WTC11 (cell line): ENCODE data around the gene EID2B. TPM values are rescaled to one million over a fixed set of nuclear protein-coding genes. Genes with fewer than 3 reads are reported as not detected.

Experiments
- ATAC-seq: fragments of 200-7000 bp; cut with Tn5 transposase; 2 replicates; pipeline ENCODE4 v1.10.0; 2021; ENCODE audit warnings: mild to moderate bottlenecking, moderate library complexity
- CTCF ChIA-PET: fragments of 300-600 bp; sonication (Branson Sonifier 250); formaldehyde crosslinking; loops from one replicate; lab custom pipeline; 2021; ENCODE audit warnings: antibody characterized with exemption; lab: Charles Lee
- POLR2A ChIA-PET: fragments of 350-600 bp; sonication (Branson Sonifier 250); formaldehyde crosslinking; loops from one replicate; lab custom pipeline; 2021; ENCODE audit warnings: antibody characterized with exemption; lab: Charles Lee
- DNase-seq: peaks from one replicate; pipeline ENCODE4 v3.0.0; 2021; ENCODE audit warnings: low spot score
- H3K27ac Mint-ChIP-seq: 2 replicates; pipeline ENCODE4 v1.8.0; 2021; ENCODE audit warnings: mixed read lengths
- H3K27me3 Mint-ChIP-seq: 2 replicates; pipeline ENCODE4 v1.8.0; 2021; ENCODE audit warnings: low read depth, mild to moderate bottlenecking, moderate library complexity, mixed read lengths
- H3K36me3 Mint-ChIP-seq: 2 replicates; pipeline ENCODE4 v1.8.0; 2021; ENCODE audit warnings: mixed read lengths
- H3K4me1 Mint-ChIP-seq: 2 replicates; pipeline ENCODE4 v1.8.0; 2022; ENCODE audit warnings: mixed read lengths
- H3K4me3 Mint-ChIP-seq: 2 replicates; pipeline ENCODE4 v1.8.0; 2021; ENCODE audit warnings: mild to moderate bottlenecking, moderate library complexity, mixed read lengths
- H3K9me3 Mint-ChIP-seq: 2 replicates; pipeline ENCODE4 v1.8.0; 2021; ENCODE audit warnings: mixed read lengths
- CREB1 ChIP-seq: sonication (generic); formaldehyde crosslinking; IDR thresholded peaks from 2 replicates; pipeline ENCODE4 v1.8.0; 2023; ENCODE audit warnings: mild to moderate bottlenecking, missing genetic modification reagents
- GTF2I ChIP-seq: fragments of 250-450 bp; sonication (Bioruptor Pico); conservative IDR thresholded peaks from 2 replicates; pipeline ENCODE4 v1.4.0; 2021; ENCODE audit warnings: mild to moderate bottlenecking
- JUN ChIP-seq: sonication (generic); formaldehyde crosslinking; IDR thresholded peaks from 2 replicates; pipeline ENCODE4 v1.8.0; 2023; ENCODE audit warnings: mild to moderate bottlenecking, missing genetic modification reagents
- MXD4 ChIP-seq: fragments of 250-450 bp; sonication (Bioruptor Pico); IDR thresholded peaks from 2 replicates; pipeline ENCODE4 v1.8.0; 2021; ENCODE audit warnings: mild to moderate bottlenecking, moderate library complexity, borderline replicate concordance
- PRRX2 ChIP-seq: fragments of 250-450 bp; sonication (Bioruptor Pico); IDR thresholded peaks from 2 replicates; pipeline ENCODE4 v1.8.0; 2021; ENCODE audit warnings: mild to moderate bottlenecking
- RORB ChIP-seq: fragments of 250-450 bp; sonication (Bioruptor Pico); IDR thresholded peaks from 2 replicates; pipeline ENCODE4 v1.9.0; 2021; ENCODE audit warnings: mild to moderate bottlenecking
- TCF7 ChIP-seq: sonication (generic); formaldehyde crosslinking; IDR thresholded peaks from 2 replicates; pipeline ENCODE4 v1.8.0; 2022; ENCODE audit warnings: mild to moderate bottlenecking, low read depth, missing genetic modification reagents, moderate library complexity
- ZNF263 ChIP-seq: sonication (generic); formaldehyde crosslinking; IDR thresholded peaks from 2 replicates; pipeline ENCODE4 v1.8.1; 2022; ENCODE audit warnings: low read depth, mild to moderate bottlenecking, moderate library complexity, missing genetic modification reagents
- ZNF671 ChIP-seq: fragments of 250-450 bp; sonication (Bioruptor Pico); IDR thresholded peaks from 2 replicates; pipeline ENCODE4 v1.8.0; 2021; ENCODE audit warnings: mild to moderate bottlenecking
- total RNA-seq: library from RNA; stranded (reverse); gene quantifications from 3 replicates; pipeline ENCODE4 v1.2.3, GENCODE V29; 2021
- TF ChIP-seq, protein P1 (sequence below): sonication (generic); formaldehyde crosslinking; IDR thresholded peaks from 2 replicates; pipeline ENCODE4 v1.8.1; 2023; ENCODE audit warnings: mild to moderate bottlenecking, missing genetic modification reagents, moderate library complexity
- TF ChIP-seq, protein P2 (sequence below): sonication (generic); formaldehyde crosslinking; IDR thresholded peaks from 2 replicates; pipeline ENCODE4 v1.8.1; 2022; ENCODE audit warnings: low read depth, missing genetic modification reagents, borderline replicate concordance
- TF ChIP-seq, protein P3 (sequence below): fragments of 250-450 bp; sonication (Bioruptor Pico); IDR thresholded peaks from 2 replicates; pipeline ENCODE4 v1.9.0; 2021; ENCODE audit warnings: mild to moderate bottlenecking
- TF ChIP-seq, protein P4 (sequence below): sonication (generic); formaldehyde crosslinking; IDR thresholded peaks from 2 replicates; pipeline ENCODE4 v1.8.1; 2022; ENCODE audit warnings: mild to moderate bottlenecking, missing genetic modification reagents, moderate library complexity, borderline replicate concordance
- TF ChIP-seq, protein P5 (sequence below): sonication (generic); formaldehyde crosslinking; IDR thresholded peaks from 2 replicates; pipeline ENCODE4 v1.8.0; 2023; ENCODE audit warnings: mild to moderate bottlenecking, missing genetic modification reagents
- TF ChIP-seq, protein P6 (sequence below): fragments of 250-450 bp; sonication (Bioruptor Pico); IDR thresholded peaks from 2 replicates; pipeline ENCODE4 v1.8.0; 2021; ENCODE audit warnings: mild to moderate bottlenecking
- TF ChIP-seq, protein P7 (sequence below): sonication (generic); formaldehyde crosslinking; IDR thresholded peaks from 2 replicates; pipeline ENCODE4 v1.8.1; 2022; ENCODE audit warnings: low read depth, mild to moderate bottlenecking, moderate library complexity, missing genetic modification reagents, borderline replicate concordance
- TF ChIP-seq, protein P8 (sequence below): sonication (generic); formaldehyde crosslinking; IDR thresholded peaks from 2 replicates; pipeline ENCODE4 v1.8.0; 2022; ENCODE audit warnings: mild to moderate bottlenecking, missing genetic modification reagents
- TF ChIP-seq, protein P9 (sequence below): fragments of 250-450 bp; sonication (Bioruptor Pico); IDR thresholded peaks from 2 replicates; pipeline ENCODE4 v1.9.0; 2021; ENCODE audit warnings: moderate library complexity, mild to moderate bottlenecking, inconsistent platforms, borderline replicate concordance

Gene EID2B
- total RNA-seq, 1 experiment from 2014 or later: 3.6 TPM

DNA sequence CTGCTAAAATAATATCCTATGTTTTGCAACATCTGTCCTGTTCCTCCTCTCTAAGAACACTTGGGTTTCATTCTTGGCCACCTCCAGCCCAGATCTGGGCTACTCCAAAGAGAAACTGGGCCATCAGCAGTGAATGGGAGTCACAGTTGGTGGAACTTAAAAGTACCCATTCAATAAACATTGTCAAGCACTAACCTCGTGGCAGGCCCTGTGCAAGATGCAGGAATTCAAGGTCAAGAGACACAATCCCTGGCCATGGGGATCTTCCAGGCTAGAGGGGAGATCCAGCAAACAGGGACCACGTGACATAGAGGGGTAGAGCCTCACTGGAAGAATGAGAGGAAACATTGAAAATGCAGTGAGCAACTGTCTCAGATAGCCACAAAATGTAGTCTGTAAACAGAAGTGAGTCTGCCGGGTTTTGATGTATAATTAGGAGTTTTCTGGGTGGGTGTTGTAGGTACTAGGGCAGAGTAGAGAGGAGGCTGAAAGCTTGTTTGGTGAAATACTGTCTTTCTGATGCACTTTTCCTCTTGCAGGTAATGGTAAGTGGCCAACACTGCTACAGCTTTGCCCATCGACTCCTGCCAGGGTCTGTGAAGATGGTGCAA is 22.2 kb upstream of the EID2B start (continued):
- TF ChIP-seq, protein P1, sequence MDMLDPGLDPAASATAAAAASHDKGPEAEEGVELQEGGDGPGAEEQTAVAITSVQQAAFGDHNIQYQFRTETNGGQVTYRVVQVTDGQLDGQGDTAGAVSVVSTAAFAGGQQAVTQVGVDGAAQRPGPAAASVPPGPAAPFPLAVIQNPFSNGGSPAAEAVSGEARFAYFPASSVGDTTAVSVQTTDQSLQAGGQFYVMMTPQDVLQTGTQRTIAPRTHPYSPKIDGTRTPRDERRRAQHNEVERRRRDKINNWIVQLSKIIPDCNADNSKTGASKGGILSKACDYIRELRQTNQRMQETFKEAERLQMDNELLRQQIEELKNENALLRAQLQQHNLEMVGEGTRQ (CRISPR knock-in tag): no peak

DNA sequence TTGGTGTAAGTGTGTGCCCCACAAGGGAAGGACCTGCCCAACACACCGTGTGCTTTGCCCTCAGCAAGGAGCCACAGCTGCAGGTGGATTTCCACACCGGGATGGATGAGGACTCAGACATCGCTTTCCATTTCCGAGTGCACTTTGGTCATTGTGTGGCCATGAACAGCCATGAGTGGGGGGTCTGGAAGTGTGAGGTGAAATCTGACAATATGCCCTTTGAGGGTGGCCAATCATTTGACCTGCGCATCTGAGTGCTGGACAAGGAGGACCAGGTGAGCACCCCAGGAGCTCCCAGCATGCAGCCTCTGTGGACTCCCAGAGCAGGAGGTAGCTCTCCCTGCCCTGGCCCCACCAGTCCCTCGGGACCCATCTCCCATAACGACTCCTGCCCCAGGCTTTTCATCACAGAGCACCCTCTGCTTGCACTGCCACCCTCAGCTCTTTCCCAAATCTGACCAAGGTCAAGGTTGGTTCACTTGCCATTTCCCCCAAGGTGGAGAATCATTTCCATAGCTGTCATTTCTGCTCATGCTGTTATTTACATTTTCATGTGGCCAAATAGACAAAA is 20.5 kb upstream of the EID2B start:
- CTCF ChIA-PET: interaction anchor here (0.6 to 3.5 kb wide), 3 partner anchors 11 to 120 kb away, joined by 3 to 52 read pairs (median 3); no protein-coding TSS in a partner anchor

DNA sequence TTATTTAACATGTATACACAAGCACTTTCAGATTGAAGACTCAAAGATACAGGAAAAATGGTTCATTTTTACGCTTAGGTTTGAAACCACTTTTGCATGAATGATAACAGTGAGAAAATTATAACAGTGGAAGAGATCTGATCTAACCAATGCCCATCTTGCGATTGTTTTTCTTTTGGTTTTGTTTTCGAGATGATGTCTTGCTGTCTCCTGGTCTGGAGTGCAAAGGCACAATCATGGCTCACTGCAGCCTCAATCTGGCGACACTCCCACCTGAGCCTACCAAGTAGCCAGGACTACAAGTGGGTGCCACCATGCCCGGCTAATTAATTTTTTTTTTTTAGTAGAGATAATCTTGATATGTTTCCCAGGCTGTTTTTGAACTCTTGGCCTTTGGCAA is 17.5 kb upstream of the EID2B start:
- no peaks in the 10 kb centered on the region for H3K9me3 Mint-ChIP-seq
- no peak overlapping the region for H3K4me3 Mint-ChIP-seq
- ChIA-PET CTCF (no interaction called here), POLR2A (no interaction called here)
- H3K27me3 Mint-ChIP-seq: peaks cover 3% of the 10 kb centered on the region; the same call in 1 of the 2 replicates
- H3K27ac Mint-ChIP-seq: no peak overlapping the region
- ATAC-seq: no peak
- H3K4me1 Mint-ChIP-seq: peaks cover 3% of the 10 kb centered on the region; the same call in 1 of the 2 replicates
- no peak for DNase-seq
- no peaks in the 10 kb centered on the region for H3K36me3 Mint-ChIP-seq
- TF ChIP-seq RORB (CRISPR knock-in tag): no peak
- TF ChIP-seq, protein P2, sequence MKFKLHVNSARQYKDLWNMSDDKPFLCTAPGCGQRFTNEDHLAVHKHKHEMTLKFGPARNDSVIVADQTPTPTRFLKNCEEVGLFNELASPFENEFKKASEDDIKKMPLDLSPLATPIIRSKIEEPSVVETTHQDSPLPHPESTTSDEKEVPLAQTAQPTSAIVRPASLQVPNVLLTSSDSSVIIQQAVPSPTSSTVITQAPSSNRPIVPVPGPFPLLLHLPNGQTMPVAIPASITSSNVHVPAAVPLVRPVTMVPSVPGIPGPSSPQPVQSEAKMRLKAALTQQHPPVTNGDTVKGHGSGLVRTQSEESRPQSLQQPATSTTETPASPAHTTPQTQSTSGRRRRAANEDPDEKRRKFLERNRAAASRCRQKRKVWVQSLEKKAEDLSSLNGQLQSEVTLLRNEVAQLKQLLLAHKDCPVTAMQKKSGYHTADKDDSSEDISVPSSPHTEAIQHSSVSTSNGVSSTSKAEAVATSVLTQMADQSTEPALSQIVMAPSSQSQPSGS (CRISPR knock-in tag): no peak
- no peak for TF ChIP-seq ZNF671 (CRISPR knock-in tag)
- TF ChIP-seq TCF7 (CRISPR knock-in tag): no peak
- TF ChIP-seq, protein P3, sequence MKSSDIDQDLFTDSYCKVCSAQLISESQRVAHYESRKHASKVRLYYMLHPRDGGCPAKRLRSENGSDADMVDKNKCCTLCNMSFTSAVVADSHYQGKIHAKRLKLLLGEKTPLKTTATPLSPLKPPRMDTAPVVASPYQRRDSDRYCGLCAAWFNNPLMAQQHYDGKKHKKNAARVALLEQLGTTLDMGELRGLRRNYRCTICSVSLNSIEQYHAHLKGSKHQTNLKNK (CRISPR knock-in tag): no peak
- no peak for TF ChIP-seq ZNF263
- TF ChIP-seq GTF2I (CRISPR knock-in tag): no peak
- TF ChIP-seq JUN: no peak
- TF ChIP-seq, protein P4, sequence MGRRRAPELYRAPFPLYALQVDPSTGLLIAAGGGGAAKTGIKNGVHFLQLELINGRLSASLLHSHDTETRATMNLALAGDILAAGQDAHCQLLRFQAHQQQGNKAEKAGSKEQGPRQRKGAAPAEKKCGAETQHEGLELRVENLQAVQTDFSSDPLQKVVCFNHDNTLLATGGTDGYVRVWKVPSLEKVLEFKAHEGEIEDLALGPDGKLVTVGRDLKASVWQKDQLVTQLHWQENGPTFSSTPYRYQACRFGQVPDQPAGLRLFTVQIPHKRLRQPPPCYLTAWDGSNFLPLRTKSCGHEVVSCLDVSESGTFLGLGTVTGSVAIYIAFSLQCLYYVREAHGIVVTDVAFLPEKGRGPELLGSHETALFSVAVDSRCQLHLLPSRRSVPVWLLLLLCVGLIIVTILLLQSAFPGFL (CRISPR knock-in tag): no peak
- TF ChIP-seq MXD4: no peak
- TF ChIP-seq, protein P5, sequence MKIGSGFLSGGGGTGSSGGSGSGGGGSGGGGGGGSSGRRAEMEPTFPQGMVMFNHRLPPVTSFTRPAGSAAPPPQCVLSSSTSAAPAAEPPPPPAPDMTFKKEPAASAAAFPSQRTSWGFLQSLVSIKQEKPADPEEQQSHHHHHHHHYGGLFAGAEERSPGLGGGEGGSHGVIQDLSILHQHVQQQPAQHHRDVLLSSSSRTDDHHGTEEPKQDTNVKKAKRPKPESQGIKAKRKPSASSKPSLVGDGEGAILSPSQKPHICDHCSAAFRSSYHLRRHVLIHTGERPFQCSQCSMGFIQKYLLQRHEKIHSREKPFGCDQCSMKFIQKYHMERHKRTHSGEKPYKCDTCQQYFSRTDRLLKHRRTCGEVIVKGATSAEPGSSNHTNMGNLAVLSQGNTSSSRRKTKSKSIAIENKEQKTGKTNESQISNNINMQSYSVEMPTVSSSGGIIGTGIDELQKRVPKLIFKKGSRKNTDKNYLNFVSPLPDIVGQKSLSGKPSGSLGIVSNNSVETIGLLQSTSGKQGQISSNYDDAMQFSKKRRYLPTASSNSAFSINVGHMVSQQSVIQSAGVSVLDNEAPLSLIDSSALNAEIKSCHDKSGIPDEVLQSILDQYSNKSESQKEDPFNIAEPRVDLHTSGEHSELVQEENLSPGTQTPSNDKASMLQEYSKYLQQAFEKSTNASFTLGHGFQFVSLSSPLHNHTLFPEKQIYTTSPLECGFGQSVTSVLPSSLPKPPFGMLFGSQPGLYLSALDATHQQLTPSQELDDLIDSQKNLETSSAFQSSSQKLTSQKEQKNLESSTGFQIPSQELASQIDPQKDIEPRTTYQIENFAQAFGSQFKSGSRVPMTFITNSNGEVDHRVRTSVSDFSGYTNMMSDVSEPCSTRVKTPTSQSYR (CRISPR knock-in tag): no peak
- no peak for TF ChIP-seq CREB1 (CRISPR knock-in tag)

More for the DNA sequence above, 20.5 kb upstream of the EID2B start:
- POLR2A ChIA-PET: interaction anchor here (0.5 kb wide), 1 partner anchor 33 kb away, joined by 4 read pairs; no protein-coding TSS in a partner anchor
- Mint-ChIP-seq H3K27ac (no peak overlapping the region), H3K9me3 (no peaks in the 10 kb centered on the region), H3K27me3 (no peaks in the 10 kb centered on the region), H3K36me3 (no peaks in the 10 kb centered on the region), H3K4me1 (0 out of 2 replicates have a peak, but pooled peaks cover 3% of the 10 kb centered on the region), H3K4me3 (no peak overlapping the region)
- DNase-seq (no peak), ATAC-seq (no peak)
- TF ChIP-seq, protein P6, sequence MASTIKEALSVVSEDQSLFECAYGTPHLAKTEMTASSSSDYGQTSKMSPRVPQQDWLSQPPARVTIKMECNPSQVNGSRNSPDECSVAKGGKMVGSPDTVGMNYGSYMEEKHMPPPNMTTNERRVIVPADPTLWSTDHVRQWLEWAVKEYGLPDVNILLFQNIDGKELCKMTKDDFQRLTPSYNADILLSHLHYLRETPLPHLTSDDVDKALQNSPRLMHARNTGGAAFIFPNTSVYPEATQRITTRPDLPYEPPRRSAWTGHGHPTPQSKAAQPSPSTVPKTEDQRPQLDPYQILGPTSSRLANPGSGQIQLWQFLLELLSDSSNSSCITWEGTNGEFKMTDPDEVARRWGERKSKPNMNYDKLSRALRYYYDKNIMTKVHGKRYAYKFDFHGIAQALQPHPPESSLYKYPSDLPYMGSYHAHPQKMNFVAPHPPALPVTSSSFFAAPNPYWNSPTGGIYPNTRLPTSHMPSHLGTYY (CRISPR knock-in tag): no peak
- TF ChIP-seq, protein P7, sequence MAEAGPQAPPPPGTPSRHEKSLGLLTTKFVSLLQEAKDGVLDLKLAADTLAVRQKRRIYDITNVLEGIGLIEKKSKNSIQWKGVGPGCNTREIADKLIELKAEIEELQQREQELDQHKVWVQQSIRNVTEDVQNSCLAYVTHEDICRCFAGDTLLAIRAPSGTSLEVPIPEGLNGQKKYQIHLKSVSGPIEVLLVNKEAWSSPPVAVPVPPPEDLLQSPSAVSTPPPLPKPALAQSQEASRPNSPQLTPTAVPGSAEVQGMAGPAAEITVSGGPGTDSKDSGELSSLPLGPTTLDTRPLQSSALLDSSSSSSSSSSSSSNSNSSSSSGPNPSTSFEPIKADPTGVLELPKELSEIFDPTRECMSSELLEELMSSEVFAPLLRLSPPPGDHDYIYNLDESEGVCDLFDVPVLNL (CRISPR knock-in tag): no peak
- TF ChIP-seq, protein P8, sequence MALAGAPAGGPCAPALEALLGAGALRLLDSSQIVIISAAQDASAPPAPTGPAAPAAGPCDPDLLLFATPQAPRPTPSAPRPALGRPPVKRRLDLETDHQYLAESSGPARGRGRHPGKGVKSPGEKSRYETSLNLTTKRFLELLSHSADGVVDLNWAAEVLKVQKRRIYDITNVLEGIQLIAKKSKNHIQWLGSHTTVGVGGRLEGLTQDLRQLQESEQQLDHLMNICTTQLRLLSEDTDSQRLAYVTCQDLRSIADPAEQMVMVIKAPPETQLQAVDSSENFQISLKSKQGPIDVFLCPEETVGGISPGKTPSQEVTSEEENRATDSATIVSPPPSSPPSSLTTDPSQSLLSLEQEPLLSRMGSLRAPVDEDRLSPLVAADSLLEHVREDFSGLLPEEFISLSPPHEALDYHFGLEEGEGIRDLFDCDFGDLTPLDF (CRISPR knock-in tag): no peak
- TF ChIP-seq, protein P9, sequence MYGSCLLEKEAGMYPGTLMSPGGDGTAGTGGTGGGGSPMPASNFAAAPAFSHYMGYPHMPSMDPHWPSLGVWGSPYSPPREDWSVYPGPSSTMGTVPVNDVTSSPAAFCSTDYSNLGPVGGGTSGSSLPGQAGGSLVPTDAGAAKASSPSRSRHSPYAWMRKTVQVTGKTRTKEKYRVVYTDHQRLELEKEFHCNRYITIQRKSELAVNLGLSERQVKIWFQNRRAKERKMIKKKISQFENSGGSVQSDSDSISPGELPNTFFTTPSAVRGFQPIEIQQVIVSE (CRISPR knock-in tag): no peak
- TF ChIP-seq PRRX2 (CRISPR knock-in tag): no peak
